Measurements from ENCODE around the gene AFTPH. TPM values are rescaled to one million over a fixed set of nuclear protein-coding genes. Genes with fewer than 3 reads are reported as not detected.

The AFTPH gene
- total RNA-seq, 2 experiments from 2014 or later = 30.6 to 31.1 TPM

GRCh38 chr2:64598226-64598625 is 74.1 kb downstream of the AFTPH start:
- Mint-ChIP-seq H3K9me3 (no peaks in the 10 kb centered on the region), H3K27ac (no peak overlapping the region), H3K4me3 (no peak overlapping the region), H3K36me3 (ENCODE audit: low read depth) (no peaks in the 10 kb centered on the region), H3K4me1 (ENCODE audit: low read depth) (peaks cover 5% of the 10 kb centered on the region), H3K27me3 (no peaks in the 10 kb centered on the region)
- no peak for TF ChIP-seq CTCF (IDR thresholded peaks at IDR 0.05)
- DNase-seq = no peak
- POLR2A ChIA-PET = interaction anchor here (1.5 kb wide), 1 partner anchor 10 kb away, joined by 4 read pairs; no protein-coding TSS in a partner anchor
- ATAC-seq = no peak
- CTCF ChIA-PET = interaction anchor here (0.6 to 2.5 kb wide), 4 partner anchors 12 to 359 kb away, joined by 3 to 7 read pairs (median 4); no protein-coding TSS in a partner anchor
- intact Hi-C loops (cut with micrococcal nuclease) = no loop called here

- intact Hi-C loops (cut with micrococcal nuclease) = no loop called here
- H3K27ac Mint-ChIP-seq = no peak overlapping the region
Measured at GRCh38 chr2:64599469-64599868, 75.3 kb downstream of the AFTPH start.

GRCh38 chr2:64601034-64601754 is 77.1 kb downstream of the AFTPH start:
- ATAC-seq (no peak), DNase-seq (no peak)
- H3K9me3 Mint-ChIP-seq = no peaks in the 10 kb centered on the region
- no peak for TF ChIP-seq CTCF (IDR thresholded peaks at IDR 0.05)
- no peaks in the 10 kb centered on the region for H3K36me3 Mint-ChIP-seq (ENCODE audit: low read depth)
- no peak overlapping the region for H3K4me3 Mint-ChIP-seq
- intact Hi-C loops (cut with micrococcal nuclease) = no loop called here
- POLR2A ChIA-PET = no interaction called here
- H3K27me3 Mint-ChIP-seq = no peaks in the 10 kb centered on the region
- CTCF ChIA-PET = interaction anchor here (0.6 to 1.9 kb wide), 5 partner anchors 9 to 154 kb away, joined by 3 to 8 read pairs (median 4); no protein-coding TSS in a partner anchor
- H3K4me1 Mint-ChIP-seq (ENCODE audit: low read depth) = peaks cover 5% of the 10 kb centered on the region
- H3K27ac Mint-ChIP-seq = no peak overlapping the region

More at GRCh38 chr2:64599469-64599868, 75.3 kb downstream of the AFTPH start:
- Mint-ChIP-seq H3K4me1 (ENCODE audit: low read depth) (peaks cover 2% of the 10 kb centered on the region), H3K36me3 (ENCODE audit: low read depth) (no peaks in the 10 kb centered on the region), H3K27me3 (no peaks in the 10 kb centered on the region), H3K4me3 (no peak overlapping the region), H3K9me3 (no peaks in the 10 kb centered on the region)
- CTCF ChIA-PET = interaction anchor here (0.9 to 1.5 kb wide), 5 partner anchors 10 to 269 kb away, joined by 3 to 9 read pairs (median 3); partner anchors contain the start of gene AFTPH
- POLR2A ChIA-PET = interaction anchor here (1.1 to 1.3 kb wide), 3 partner anchors 18 to 76 kb away, joined by 3 to 4 read pairs (median 3); no protein-coding TSS in a partner anchor
- TF ChIP-seq CTCF (IDR thresholded peaks at IDR 0.05) = no peak
- DNase-seq (no peak), ATAC-seq (no peak)

- DNase-seq = no peak
- CTCF ChIA-PET = interaction anchor here (1.9 kb wide), 1 partner anchor 15 kb away, joined by 8 read pairs; no protein-coding TSS in a partner anchor
- Mint-ChIP-seq H3K4me3 (no peak overlapping the region), H3K4me1 (ENCODE audit: low read depth) (peaks cover 12% of the 10 kb centered on the region), H3K9me3 (no peaks in the 10 kb centered on the region), H3K27ac (no peak overlapping the region), H3K27me3 (no peaks in the 10 kb centered on the region), H3K36me3 (ENCODE audit: low read depth) (no peaks in the 10 kb centered on the region)
- no peak for ATAC-seq
- no peak for TF ChIP-seq CTCF (IDR thresholded peaks at IDR 0.05)
- intact Hi-C loops (cut with micrococcal nuclease) = no loop called here
- POLR2A ChIA-PET = no interaction called here
Measured at GRCh38 chr2:64601785-64602391, 77.8 kb downstream of the AFTPH start.

- intact Hi-C loops (cut with micrococcal nuclease) = no loop called here
- POLR2A ChIA-PET = interaction anchor here (1.0 kb wide), 1 partner anchor 43 kb away, joined by 4 read pairs; no protein-coding TSS in a partner anchor
- Mint-ChIP-seq H3K36me3 (ENCODE audit: low read depth) (no peaks in the 10 kb centered on the region), H3K27me3 (no peaks in the 10 kb centered on the region), H3K27ac (no peak overlapping the region), H3K4me1 (ENCODE audit: low read depth) (peaks cover 16% of the 10 kb centered on the region), H3K9me3 (no peaks in the 10 kb centered on the region), H3K4me3 (no peak overlapping the region)
- CTCF ChIA-PET = interaction anchor here (1.9 kb wide), 1 partner anchor 16 kb away, joined by 8 read pairs; no protein-coding TSS in a partner anchor
- DNase-seq = no peak
- ATAC-seq = no peak
- no peak for TF ChIP-seq CTCF (IDR thresholded peaks at IDR 0.05)
Measured at GRCh38 chr2:64602436-64602835, 78.3 kb downstream of the AFTPH start.

All from activated CD8-positive, alpha-beta T cell treated with anti-CD3 and anti-CD28 coated beads for 36 hours (primary cell).